Measurements from ENCODE around the gene NSRP1. TPM values are rescaled to one million over a fixed set of nuclear protein-coding genes. Genes with fewer than 3 reads are reported as not detected.
"Not testable (repeated sequence)": the region's sequence is repeated elsewhere in the genome, so short reads cannot be mapped to it uniquely, and the experiment has no call there.

NSRP1 gene
- polyA plus RNA-seq, 3 donors from 2014 or later, result 5.0 to 38.8 (median 14.3) TPM

GRCh38 chr17:30172560-30172959, 55.9 kb downstream of the NSRP1 start:
- Mint-ChIP-seq H3K4me1 (peaks cover 22 to 41% of the 10 kb centered on the region in 2 donors), H3K27ac (no peak overlapping the region), H3K36me3 (peaks cover 6 to 21% (median 16%) of the 10 kb centered on the region in 3 donors), H3K4me3 (no peak overlapping the region), H3K9me3 (no peaks in the 10 kb centered on the region), H3K27me3 (ENCODE audit: low read depth in 3 of 3) (peaks cover 0 to 1% (median 1%) of the 10 kb centered on the region in 3 donors)
- no peak for DNase-seq

- Mint-ChIP-seq H3K27me3 (ENCODE audit: low read depth in 3 of 3) (peaks cover 0 to 1% (median 1%) of the 10 kb centered on the region in 3 donors), H3K9me3 (no peaks in the 10 kb centered on the region), H3K27ac (no peak overlapping the region), H3K4me1 (peaks cover 22 to 41% of the 10 kb centered on the region in 2 donors), H3K4me3 (peak overlapping the region in 2 of 5 donors; percentile 4 to 31), H3K36me3 (peaks cover 16 to 29% (median 17%) of the 10 kb centered on the region in 3 donors)
- peak; percentile 9 to 22 (median 15) for DNase-seq
These were observed 57.0 kb downstream of the NSRP1 start for GRCh38 chr17:30173649-30174048.

GRCh38 chr17:30174556-30174955, 57.9 kb downstream of the NSRP1 start:
- no peaks in the 10 kb centered on the region for H3K9me3 Mint-ChIP-seq
- DNase-seq, result no peak
- H3K27me3 Mint-ChIP-seq (ENCODE audit: low read depth in 3 of 3), result peaks cover 0 to 3% (median 1%) of the 10 kb centered on the region in 3 donors
- H3K4me3 Mint-ChIP-seq, result no peak overlapping the region
- H3K36me3 Mint-ChIP-seq, result peaks cover 23 to 36% (median 24%) of the 10 kb centered on the region in 3 donors
- H3K4me1 Mint-ChIP-seq, result peaks cover 22 to 41% of the 10 kb centered on the region in 2 donors
- H3K27ac Mint-ChIP-seq, result no peak overlapping the region

- H3K27me3 Mint-ChIP-seq (ENCODE audit: low read depth in 3 of 3), result peaks cover 0 to 3% (median 1%) of the 10 kb centered on the region in 3 donors
- H3K27ac Mint-ChIP-seq, result no peak overlapping the region
These were observed 60.2 kb downstream of the NSRP1 start for GRCh38 chr17:30176855-30177254.

GRCh38 chr17:30186761-30187160, 70.1 kb downstream of the NSRP1 start:
- Mint-ChIP-seq H3K4me3 (no peak overlapping the region), H3K36me3 (peaks cover 22 to 24% (median 23%) of the 10 kb centered on the region in 3 donors), H3K27ac (peak overlapping the region in 4 of 6 donors; percentile 2 to 61 (median 6)), H3K9me3 (no peaks in the 10 kb centered on the region), H3K4me1 (no peaks in the 10 kb centered on the region), H3K27me3 (ENCODE audit: low read depth in 3 of 3) (peaks cover 0 to 2% (median 0%) of the 10 kb centered on the region in 3 donors)
- no peak for DNase-seq

More at GRCh38 chr17:30176855-30177254, 60.2 kb downstream of the NSRP1 start:
- Mint-ChIP-seq H3K4me3 (no peak overlapping the region), H3K4me1 (peaks cover 18 to 32% of the 10 kb centered on the region in 2 donors), H3K36me3 (peaks cover 28 to 48% (median 29%) of the 10 kb centered on the region in 3 donors), H3K9me3 (no peaks in the 10 kb centered on the region)
- DNase-seq, result no peak

GRCh38 chr17:30187573-30187972, 71.0 kb downstream of the NSRP1 start:
- no peak for DNase-seq
- H3K27me3 Mint-ChIP-seq (ENCODE audit: low read depth in 3 of 3), result peaks cover 0 to 2% (median 0%) of the 10 kb centered on the region in 3 donors
- H3K9me3 Mint-ChIP-seq, result no peaks in the 10 kb centered on the region
- peak overlapping the region in 2 of 6 donors; percentile 9 to 31 for H3K27ac Mint-ChIP-seq
- peaks cover 21 to 23% (median 22%) of the 10 kb centered on the region in 3 donors for H3K36me3 Mint-ChIP-seq
- H3K4me1 Mint-ChIP-seq, result no peaks in the 10 kb centered on the region
- H3K4me3 Mint-ChIP-seq, result no peak overlapping the region

GRCh38 chr17:30188211-30188939, 71.8 kb downstream of the NSRP1 start:
- no peaks in the 10 kb centered on the region for H3K9me3 Mint-ChIP-seq
- H3K4me3 Mint-ChIP-seq, result no peak overlapping the region
- H3K36me3 Mint-ChIP-seq, result peaks cover 16 to 18% (median 17%) of the 10 kb centered on the region in 3 donors
- DNase-seq, result no peak
- peak overlapping the region in 2 of 6 donors; percentile 47 to 60 for H3K27ac Mint-ChIP-seq
- no peaks in the 10 kb centered on the region for H3K4me1 Mint-ChIP-seq
- H3K27me3 Mint-ChIP-seq (ENCODE audit: low read depth in 3 of 3), result peaks cover 0 to 3% (median 0%) of the 10 kb centered on the region in 3 donors

GRCh38 chr17:30191072-30191471, 74.5 kb downstream of the NSRP1 start:
- no peaks in the 10 kb centered on the region for H3K9me3 Mint-ChIP-seq

GRCh38 chr17:30196504-30196903, 79.9 kb downstream of the NSRP1 start:
- Mint-ChIP-seq H3K4me1 (no peaks in the 10 kb centered on the region), H3K27me3 (ENCODE audit: low read depth in 3 of 3) (peaks cover 2 to 3% (median 2%) of the 10 kb centered on the region in 3 donors), H3K36me3 (no peaks in the 10 kb centered on the region), H3K27ac (peak overlapping the region in 1 of 6 donors; percentile 19), H3K9me3 (no peaks in the 10 kb centered on the region), H3K4me3 (no peak overlapping the region)
- no peak for DNase-seq

More at GRCh38 chr17:30191072-30191471, 74.5 kb downstream of the NSRP1 start:
- Mint-ChIP-seq H3K27me3 (ENCODE audit: low read depth in 3 of 3) (peaks cover 0 to 3% (median 2%) of the 10 kb centered on the region in 3 donors), H3K4me1 (no peaks in the 10 kb centered on the region), H3K4me3 (no peak overlapping the region), H3K27ac (peak overlapping the region in 1 of 6 donors; percentile 32), H3K36me3 (no peaks in the 10 kb centered on the region)
- no peak for DNase-seq

- no peaks in the 10 kb centered on the region for H3K4me1 Mint-ChIP-seq
- no peak overlapping the region for H3K27ac Mint-ChIP-seq
- no peaks in the 10 kb centered on the region for H3K36me3 Mint-ChIP-seq
- no peak for DNase-seq
- peaks cover 2 to 3% (median 2%) of the 10 kb centered on the region in 3 donors for H3K27me3 Mint-ChIP-seq (ENCODE audit: low read depth in 3 of 3)
- H3K9me3 Mint-ChIP-seq, result no peaks in the 10 kb centered on the region
- no peak overlapping the region for H3K4me3 Mint-ChIP-seq
These were observed 80.8 kb downstream of the NSRP1 start for GRCh38 chr17:30197416-30197815.

GRCh38 chr17:30199600-30199999, 83.0 kb downstream of the NSRP1 start:
- H3K9me3 Mint-ChIP-seq, result no peaks in the 10 kb centered on the region
- H3K4me3 Mint-ChIP-seq, result no peak overlapping the region
- H3K27me3 Mint-ChIP-seq (ENCODE audit: low read depth in 3 of 3), result peaks cover 2 to 15% (median 3%) of the 10 kb centered on the region in 3 donors
- no peaks in the 10 kb centered on the region for H3K4me1 Mint-ChIP-seq
- H3K36me3 Mint-ChIP-seq, result no peaks in the 10 kb centered on the region
- no peak overlapping the region for H3K27ac Mint-ChIP-seq
- no peak for DNase-seq

- no peaks in the 10 kb centered on the region for H3K36me3 Mint-ChIP-seq
- peaks cover 2 to 16% (median 3%) of the 10 kb centered on the region in 3 donors for H3K27me3 Mint-ChIP-seq (ENCODE audit: low read depth in 3 of 3)
- DNase-seq, result no peak
- H3K9me3 Mint-ChIP-seq, result no peaks in the 10 kb centered on the region
- no peak overlapping the region for H3K4me3 Mint-ChIP-seq
- H3K4me1 Mint-ChIP-seq, result no peaks in the 10 kb centered on the region
- no peak overlapping the region for H3K27ac Mint-ChIP-seq
These were observed 83.5 kb downstream of the NSRP1 start for GRCh38 chr17:30200106-30200505.

GRCh38 chr17:30200656-30201055, 84.0 kb downstream of the NSRP1 start:
- H3K27me3 Mint-ChIP-seq (ENCODE audit: low read depth in 3 of 3), result peaks cover 4 to 16% (median 5%) of the 10 kb centered on the region in 3 donors
- H3K27ac Mint-ChIP-seq, H3K4me1 Mint-ChIP-seq, H3K36me3 Mint-ChIP-seq, DNase-seq, H3K9me3 Mint-ChIP-seq, H3K4me3 Mint-ChIP-seq: not testable (repeated sequence)

GRCh38 chr17:30203471-30203981, 86.9 kb downstream of the NSRP1 start:
- no peaks in the 10 kb centered on the region for H3K9me3 Mint-ChIP-seq
- peaks cover 5 to 16% (median 7%) of the 10 kb centered on the region in 3 donors for H3K27me3 Mint-ChIP-seq (ENCODE audit: low read depth in 3 of 3)
- no peaks in the 10 kb centered on the region for H3K36me3 Mint-ChIP-seq
- no peak for DNase-seq
- H3K4me1 Mint-ChIP-seq, result peaks cover 0 to 5% of the 10 kb centered on the region in 2 donors
- H3K4me3 Mint-ChIP-seq, result no peak overlapping the region
- no peak overlapping the region for H3K27ac Mint-ChIP-seq

Measured in immature natural killer cell (primary cell).